Measurements from ENCODE around the gene AFF3.

The AFF3 gene

DNA sequence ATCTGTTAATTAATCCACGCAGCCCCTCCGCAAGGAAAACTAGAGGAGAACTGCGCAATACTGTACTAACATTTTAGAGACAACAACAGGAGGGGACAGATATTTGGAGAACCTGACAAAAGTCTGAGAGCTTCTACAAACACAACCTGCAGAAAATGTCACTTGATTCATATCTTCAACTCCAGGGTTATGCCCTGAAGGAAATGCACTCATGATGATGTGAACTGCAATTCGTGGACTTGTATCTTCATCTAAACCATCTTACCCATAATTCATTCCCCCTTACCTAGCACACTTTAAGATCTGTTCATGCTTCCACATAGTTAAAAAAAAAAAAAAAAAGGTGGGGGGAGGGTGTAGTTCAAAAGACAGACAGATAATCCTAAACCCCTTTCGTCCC lies 75.5 kb downstream of the AFF3 start:
- no peak for DNase-seq

DNA sequence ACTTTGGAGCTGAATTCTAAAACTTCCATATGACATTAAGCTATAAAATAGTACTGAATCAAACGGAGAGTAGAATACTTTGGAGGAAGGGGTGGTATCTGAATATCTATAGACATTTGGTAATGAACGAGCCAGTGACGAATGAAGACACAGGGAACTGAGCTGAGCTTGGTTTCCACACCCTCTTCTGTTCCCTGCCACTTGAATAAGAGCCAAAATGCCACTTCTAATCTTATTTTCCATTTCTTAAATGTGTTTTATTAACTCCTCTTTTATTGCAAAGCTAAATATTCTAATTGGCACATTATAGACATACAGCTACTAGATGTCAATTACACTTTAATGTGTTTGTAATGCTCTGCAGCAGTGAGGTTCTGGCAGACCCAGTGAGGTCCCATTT lies 76.1 kb downstream of the AFF3 start:
- DNase-seq, result no peak

DNA sequence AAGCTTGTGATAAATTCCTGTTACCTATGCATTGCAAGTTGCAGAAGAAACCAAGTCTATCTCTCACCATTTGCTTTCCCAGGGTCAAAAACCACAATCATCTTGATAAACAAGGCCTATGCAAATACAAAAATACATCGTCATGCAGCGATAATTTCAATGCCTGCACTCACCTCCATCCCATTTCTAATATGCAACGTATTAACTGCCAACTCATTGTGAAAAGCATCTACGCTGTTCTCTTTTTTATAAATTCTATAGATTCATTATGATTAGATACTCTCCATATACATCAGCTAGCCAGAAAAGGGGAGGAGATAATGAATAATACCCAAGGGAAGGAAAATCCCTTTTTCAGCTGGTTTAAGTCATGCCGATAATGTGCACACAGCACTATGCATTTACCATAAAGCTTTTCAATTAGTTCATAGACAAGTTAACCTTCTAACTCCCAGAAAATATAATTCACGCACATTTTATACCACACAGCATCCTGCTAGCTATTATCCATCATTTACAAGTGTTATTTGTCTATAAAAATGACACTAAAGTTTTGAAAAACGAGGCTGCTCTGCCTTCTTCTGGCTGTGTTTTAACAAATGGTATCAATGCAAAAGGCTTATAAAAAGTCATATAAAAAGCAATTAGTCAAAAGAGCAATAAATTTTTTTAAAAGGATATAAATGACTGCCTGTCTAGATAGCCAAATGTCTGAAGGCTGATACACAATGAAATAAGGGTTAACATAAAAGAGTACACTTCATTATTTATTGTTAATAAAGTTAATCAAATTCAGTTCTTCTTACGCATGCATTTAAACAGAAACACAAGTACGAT lies 77.6 kb downstream of the AFF3 start:
- DNase-seq, result no peak

DNA sequence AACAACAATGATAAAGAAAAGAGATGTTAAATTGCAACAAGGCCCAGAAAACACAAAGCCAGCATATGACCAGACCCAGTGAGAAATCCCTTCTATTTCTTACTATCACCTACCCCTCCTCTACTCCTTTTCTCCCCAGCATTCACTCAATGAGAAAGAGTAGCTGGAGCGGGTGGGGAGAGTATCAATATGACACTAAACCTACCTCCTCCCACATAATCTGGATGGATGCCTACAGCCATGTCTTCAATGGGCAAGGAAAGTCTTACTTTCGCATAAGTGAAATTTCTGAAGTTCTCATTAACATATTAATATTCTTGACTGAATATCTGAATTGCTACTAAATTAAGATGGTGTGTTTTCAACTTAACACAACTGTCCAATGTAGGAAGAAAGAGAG lies 78.2 kb downstream of the AFF3 start:
- DNase-seq, result no peak

DNA sequence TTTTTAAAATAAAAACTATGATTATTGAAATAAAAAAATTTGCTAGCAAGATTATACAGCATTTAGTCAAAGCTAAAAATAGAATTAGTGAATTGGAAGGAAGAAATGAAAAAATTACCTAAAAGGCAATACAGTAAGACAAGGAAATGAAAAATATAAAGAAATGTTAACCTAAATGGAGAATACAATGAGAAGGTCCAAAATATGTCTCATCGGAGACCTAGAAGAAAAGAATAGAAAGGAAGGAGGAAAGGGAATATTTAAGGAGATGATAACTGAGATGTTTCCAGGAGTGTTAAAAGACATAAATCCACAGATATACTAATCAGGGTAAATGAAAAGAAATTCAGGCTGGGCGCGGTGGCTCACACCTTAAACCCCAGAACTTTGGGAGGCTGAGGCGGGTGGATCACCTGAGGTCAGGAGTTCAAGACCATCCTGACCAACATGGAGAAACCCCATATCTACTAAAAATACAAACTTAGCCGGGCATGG lies 78.9 kb downstream of the AFF3 start:
- DNase-seq, result no peak

DNA sequence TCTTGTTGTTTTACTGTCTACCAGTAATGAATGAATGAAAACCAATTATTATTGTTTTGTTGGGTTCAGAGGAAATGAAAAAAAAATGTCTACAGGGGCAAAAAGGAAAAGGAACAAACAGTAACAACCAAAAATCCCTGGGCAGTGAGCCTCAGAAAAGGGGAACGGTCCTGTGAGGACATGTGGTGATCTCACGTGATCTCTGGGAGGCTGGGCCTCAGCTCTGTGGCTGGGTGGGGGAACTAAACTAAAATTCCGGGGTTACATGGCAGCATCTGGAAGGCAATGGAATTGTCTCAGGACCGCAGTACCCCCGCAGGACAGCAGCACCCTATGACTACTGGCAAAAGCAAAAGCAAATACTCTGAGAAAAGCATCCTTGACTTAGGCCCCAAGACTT lies 80.1 kb downstream of the AFF3 start:
- no peak for DNase-seq

DNA sequence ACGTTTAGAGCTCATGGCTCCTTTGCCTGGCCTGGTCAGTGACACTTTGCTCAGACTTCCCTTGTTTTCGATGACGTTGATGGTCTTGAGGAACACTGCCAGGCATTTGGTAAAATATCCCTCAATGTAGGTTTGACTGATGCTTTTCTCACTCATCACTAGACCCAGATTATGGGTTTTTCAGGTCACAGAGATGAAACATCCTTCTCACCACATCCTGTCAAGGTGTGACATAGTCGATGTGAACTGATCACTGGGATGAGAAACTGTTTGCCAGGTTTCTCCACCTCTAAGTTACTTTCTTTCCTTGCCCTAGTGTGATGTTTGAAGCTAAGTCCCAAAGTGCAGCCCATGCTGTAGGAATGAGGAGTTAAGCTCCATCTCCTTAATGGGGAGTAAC lies 81.5 kb downstream of the AFF3 start:
- DNase-seq, result no peak

DNA sequence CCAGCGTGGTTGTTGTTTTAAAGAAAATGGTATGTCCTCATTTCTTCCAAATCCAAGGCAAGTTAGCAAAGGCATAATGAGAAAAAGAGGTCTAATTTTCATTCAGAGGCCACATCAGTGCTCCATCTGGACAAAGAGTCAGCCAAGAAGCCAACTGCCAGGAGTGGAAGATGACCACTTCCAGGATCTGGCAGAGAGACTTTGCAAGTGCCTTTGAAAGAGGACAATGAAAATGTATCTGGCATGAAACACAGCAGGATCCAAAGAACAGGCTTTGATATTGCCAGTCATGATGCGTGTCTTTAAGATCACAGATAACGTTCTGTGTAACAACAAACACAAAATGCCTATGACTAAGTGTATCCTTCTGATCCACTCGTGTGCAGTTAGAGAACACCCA lies 82.8 kb downstream of the AFF3 start:
- no peak for DNase-seq

DNA sequence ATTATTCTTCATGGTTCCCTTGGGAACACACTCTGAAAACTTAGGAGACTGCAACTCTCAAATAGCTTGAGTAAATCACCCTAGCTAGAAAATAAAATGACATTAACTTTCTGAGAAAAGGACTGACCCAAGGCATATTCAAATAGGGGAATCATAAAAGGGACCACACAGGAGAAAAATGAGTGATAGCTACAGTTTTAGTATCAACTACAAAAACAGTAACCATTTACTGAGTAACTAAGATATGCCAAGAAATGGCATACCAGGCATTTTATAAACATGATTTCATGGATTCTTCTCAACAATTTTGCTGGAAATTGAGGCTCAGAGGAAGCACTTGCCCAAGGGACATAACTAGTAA lies 84.5 kb downstream of the AFF3 start:
- DNase-seq, result no peak

DNA sequence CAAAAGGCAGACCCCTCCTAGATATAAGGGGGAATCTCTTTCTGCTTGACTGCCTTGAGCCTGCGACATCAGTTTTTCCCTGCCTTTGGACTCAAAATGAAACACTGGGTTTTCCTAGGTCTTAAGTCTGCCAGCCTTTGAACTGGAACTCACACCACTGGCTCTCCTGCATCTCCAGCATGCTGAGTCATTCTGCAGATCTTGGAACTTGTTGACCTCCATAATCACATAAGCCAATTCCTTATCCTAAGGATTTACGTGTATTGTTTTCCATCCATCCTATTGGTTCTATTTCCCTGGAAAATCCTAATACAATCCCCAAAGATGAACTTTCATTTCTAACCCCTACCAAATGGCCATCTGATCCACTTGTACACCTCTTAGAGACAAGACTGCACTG lies 88.0 kb downstream of the AFF3 start:
- no peak for DNase-seq

DNA sequence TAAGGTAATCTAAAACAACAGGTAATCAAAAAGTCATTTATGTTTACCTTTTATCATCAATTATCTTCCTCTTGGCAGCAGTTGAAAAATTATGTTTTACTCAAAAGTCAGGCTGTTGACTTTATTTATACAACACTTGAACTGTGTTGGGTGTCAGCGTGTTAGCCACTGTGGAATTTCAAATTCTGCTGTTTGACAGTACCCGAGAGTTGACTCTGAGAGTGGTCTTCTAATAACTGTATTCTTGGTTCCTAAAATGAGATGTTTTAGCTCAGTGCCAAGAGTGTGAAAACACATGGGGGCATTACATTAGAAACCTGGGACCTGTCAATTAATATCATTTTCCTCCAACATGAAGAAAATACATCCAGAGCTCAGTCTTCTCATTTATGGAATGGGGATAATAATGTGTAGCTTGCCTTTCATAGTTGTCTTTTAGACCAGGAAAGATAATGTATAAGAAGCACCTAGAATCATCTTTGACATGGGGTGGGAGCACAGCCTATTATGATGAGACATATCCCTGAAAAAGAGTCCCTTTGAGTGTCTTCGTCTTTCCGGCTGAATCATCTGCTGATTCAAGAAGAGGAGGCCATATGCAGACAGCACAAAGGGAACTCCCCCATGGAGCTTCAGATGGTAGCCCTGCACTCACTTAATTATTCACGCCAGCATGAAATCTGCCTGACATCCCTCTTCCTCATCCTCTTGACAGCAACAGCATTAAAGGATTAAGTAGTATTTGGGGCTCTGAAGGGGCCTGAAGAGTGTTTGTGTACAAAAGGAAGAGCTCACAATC lies 89.1 kb downstream of the AFF3 start:
- DNase-seq, result no peak

DNA sequence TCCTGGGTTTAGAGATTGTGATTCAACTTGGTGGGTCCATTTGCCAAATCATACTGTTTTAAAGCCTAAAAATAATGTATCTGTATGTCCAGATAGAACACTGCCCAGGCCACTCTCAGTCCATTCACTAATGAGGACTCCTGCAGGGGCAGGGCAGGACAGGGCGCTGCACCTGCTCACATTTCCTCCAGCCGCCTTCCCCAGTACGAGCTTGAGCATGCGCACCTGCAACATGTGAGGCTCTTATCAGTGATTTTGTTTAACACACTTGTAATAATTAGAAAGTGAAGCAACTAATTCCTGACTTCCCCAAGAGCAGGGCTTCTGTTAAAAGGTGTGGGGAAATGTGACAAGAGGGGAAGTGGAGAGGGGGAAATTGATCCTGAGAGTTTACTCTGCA lies 89.7 kb downstream of the AFF3 start:
- DNase-seq, result no peak

DNA sequence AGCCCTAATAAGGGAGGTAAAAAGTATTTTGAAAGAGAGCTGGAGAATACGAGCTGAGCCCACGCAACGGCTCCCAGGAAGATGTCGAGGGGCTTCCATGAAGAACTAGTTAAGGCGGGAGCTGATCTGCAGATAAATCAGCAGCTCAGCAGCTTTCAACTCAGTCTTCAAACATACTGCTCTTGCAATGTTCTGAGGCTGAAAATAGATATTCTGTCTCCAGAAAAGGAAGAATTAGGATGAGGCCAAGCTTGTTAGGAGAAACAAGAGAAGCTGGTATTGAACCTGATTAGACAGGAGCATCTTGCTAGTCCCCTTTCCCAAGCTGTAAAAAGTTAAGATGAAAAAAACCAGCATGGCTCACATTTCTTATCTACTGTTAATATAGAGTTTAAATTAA lies 91.1 kb downstream of the AFF3 start:
- no peak for DNase-seq

DNA sequence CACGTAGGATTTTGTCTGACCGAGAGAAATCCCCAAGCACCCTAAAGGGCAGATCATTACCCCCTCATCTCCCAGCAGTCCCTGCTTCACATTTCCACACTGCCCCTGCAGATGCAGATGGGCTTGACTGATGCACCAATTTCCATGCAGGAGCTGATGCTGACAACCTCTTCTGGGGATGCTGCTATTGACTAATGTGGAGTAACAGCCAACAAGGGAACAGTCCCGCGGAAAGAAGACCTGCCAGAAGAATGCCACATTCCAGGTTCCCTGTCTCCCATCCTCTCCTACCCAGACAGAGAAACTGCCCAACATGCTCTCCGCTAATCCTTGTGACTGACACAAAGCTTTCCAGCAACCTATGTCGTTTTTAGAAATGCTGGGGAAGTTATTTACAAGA lies 91.7 kb downstream of the AFF3 start:
- DNase-seq, result no peak

DNA sequence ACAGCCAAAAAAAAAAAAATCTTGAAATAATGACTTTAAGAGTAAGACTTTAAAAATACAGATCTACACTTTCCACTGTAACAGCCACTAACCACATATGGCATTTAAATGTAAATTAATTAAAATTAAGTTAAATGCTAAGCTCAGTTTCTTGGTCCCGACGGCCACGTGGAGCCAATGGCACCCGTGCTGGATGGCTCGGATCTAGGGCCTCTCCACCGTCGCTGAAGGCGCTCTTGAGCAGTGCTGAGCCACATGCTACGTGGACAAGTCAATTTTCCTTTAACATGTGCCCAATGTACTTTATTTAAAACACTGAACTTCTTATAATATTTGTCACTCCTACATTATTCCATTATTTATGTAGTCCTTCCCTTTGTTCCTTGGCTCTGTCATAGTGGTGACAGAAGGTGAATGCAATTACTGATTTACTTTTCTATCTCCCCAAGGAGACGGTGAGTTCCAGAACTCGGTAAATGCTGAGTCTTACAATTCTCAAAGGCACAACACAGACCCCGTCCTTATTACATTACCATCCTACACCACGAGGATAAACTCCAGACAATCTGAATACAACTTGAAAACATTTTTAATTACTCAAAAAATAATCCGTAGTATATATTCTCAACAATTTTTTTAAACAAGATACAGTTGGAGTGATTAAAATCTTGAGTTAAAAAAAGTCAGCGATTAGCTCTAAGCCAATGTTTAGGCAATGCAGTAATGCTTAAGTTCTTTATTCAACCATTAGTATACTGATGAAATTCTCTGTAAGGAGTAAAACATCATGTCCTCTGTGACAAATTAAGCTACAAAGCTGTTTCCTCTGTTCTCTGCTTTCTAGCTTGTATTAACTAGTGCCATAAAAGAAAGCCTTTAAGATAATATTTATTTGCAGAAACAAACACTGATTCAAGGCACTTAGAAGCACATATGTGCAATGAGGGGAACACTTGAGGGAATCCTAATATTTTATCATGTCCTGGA lies 95.1 kb downstream of the AFF3 start:
- DNase-seq, result no peak

DNA sequence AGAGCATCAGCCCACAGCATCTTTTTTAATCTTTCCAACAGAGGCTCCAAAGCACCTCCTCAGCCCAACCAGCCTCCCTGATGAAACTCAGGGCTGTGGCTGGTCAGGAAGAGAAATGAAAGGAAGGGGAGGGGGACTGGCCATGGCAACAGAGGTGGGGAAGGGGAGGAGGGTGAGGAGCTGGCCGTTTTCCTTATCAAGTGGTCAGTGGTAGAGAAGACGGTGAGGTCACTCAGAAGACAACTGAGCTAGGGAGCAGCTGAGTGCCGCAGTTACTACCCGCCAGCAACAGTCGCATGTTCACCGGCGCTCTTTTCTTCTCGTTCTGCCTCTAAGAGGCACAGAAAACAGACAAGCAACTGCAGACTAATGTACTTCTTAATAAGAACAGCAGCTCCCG lies 97.4 kb downstream of the AFF3 start:
- DNase-seq, result no peak

DNA sequence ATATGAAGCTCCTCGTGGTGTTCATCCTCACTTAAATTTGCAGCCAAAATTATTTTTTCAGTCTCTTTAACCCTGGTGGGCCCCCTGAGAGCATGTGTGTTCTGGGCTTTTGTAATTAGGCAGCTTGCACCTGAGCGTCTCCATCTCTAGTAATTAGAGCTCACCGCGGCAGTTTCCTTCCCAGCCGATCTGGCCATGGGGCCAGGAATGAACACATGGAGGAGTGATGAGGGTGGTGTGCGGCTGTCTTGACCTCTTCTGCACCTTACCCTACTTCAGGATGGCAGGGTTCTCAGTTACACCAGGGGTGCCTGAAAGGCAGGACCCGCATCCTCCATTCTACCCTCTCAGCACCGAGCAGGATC lies 98.5 kb downstream of the AFF3 start:
- no peak for DNase-seq

DNA sequence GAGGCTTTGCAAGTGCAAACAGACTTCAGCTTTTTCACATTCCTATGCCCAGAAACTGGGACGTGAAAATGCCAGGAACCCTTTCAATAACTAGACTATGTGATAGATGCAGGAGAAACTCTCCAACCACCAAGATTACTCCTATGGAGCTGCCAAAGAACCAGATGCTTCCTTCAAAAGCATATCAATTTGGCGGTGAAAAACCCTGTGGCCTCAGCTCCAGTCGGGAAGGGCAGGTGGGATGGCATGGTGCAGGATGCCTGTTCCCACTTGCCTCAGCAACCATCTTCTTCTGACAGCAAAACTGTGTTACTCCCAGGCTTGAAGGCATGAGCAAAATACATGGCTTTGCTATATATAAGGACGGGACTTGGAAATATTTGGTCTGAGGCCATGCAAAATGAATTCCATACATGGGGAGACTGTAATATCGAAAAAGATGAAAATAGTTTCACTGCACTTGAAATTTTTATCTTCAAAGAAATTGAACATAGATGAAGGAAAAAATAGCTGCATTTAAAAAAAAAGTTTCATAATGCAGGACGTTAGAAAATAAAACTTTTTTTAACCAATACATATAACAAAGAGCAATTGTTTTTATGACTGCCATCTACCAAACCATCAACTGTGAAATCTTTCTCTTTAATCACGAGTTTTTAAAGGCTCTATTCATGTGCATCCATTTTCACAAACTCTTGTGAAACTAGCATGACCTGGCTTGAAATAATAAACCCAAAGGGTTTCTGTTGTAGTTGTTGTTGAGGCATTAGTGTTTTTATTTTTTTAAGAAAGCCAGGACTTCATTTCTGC lies 99.1 kb downstream of the AFF3 start:
- DNase-seq, result no peak

DNA sequence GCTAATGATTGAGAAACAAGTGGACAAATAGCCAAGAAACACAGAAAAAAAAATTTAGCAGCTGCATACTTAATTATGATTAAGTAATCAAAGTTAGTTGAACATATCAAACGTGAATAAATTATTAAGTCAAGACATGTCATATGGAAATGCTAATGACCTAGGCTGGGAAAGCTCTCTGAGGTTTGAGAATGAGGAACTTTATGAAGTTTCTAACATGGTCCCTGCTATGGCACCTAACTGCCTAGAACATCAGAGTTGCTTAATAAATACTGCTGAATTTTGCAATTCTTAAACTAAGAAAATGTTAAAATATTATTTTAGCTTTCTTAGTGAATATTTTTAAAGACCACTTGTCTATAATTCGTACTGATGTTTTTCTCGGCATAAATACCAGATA lies 99.8 kb downstream of the AFF3 start:
- no peak for DNase-seq

DNA sequence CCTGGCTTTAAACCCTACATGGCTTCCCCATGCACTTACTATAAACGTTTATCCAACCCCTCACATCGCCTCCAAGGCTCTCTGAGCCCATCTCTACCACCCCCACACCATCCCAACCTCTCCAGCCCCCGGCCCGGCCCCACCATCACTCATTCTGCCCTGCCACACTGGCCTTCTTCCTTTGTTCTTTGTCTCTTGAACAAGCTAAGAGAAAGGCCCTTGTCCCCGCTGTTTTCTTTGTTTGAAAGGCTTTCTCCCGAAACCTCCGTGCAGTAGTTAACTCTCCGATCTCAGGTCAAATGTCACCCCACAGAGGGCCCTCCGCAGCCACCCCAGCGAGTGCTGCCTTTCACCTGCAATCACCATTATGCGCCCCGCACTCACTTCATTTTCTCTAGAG lies 100.4 kb downstream of the AFF3 start:
- no peak for DNase-seq

DNA sequence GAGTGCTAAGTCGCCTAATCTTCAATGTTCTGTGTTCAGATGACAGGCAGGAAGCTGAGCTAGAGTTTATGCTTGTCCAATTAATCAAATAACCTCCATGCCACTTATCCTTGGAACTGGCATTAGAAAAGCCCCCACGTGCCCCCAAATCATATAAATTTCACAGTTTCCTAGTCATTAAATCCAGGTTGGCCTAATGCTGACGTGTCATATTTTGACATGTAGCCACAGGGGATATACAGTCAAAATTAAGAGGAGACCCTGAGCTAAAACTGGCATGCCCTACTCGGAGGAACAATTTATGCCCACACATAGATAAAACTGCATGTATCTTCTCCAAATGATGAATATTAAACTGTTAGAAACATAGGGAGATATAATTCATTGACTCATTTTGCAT lies 101.0 kb downstream of the AFF3 start:
- DNase-seq, result no peak

DNA sequence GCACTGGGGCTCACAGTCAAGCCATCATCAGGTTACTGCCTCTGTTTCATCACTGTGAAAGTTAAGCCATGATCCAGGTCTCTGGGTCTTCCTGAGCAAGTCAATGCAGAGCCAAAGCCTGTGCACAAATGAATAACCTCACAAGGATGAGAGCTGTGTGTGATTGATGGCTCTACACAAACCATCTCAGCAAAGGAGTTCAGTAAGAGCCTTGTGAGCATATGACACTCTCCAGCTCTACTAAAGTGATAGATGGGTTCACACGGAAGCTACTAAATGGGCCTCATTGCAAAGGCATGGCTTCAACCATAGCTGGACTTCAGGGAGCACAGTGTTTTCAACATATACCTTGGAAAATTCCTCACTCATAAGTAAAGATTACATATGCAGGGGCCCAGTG lies 101.5 kb downstream of the AFF3 start:
- no peak for DNase-seq

Measured in activated gamma-delta T cell treated with Interleukin-2 at 50 U/mL for 16 hours (primary cell).